GM23338 (cell line): ENCODE results near the gene STRIP1.

ENCODE experiments used
- EZH2 ChIP-seq: fragments of 200-600 bp; sonication (generic); IDR thresholded peaks from one replicate; pipeline ENCODE4 v1.8.0; 2017; ENCODE audit warnings: antibody characterized with exemption, mild to moderate bottlenecking, low read depth; ENCODE audit not compliant: unreplicated experiment
- TF ChIP-seq, protein P1 (sequence below): IDR thresholded peaks from one replicate; pipeline ENCODE4 v1.6.1; 2018; ENCODE audit warnings: antibody characterized with exemption; ENCODE audit not compliant: unreplicated experiment

GRCh38 chr1:109990302-109990653, 44.1 kb upstream of the STRIP1 start:
- TF ChIP-seq, protein P1, sequence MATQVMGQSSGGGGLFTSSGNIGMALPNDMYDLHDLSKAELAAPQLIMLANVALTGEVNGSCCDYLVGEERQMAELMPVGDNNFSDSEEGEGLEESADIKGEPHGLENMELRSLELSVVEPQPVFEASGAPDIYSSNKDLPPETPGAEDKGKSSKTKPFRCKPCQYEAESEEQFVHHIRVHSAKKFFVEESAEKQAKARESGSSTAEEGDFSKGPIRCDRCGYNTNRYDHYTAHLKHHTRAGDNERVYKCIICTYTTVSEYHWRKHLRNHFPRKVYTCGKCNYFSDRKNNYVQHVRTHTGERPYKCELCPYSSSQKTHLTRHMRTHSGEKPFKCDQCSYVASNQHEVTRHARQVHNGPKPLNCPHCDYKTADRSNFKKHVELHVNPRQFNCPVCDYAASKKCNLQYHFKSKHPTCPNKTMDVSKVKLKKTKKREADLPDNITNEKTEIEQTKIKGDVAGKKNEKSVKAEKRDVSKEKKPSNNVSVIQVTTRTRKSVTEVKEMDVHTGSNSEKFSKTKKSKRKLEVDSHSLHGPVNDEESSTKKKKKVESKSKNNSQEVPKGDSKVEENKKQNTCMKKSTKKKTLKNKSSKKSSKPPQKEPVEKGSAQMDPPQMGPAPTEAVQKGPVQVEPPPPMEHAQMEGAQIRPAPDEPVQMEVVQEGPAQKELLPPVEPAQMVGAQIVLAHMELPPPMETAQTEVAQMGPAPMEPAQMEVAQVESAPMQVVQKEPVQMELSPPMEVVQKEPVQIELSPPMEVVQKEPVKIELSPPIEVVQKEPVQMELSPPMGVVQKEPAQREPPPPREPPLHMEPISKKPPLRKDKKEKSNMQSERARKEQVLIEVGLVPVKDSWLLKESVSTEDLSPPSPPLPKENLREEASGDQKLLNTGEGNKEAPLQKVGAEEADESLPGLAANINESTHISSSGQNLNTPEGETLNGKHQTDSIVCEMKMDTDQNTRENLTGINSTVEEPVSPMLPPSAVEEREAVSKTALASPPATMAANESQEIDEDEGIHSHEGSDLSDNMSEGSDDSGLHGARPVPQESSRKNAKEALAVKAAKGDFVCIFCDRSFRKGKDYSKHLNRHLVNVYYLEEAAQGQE, result no peak
- TF ChIP-seq EZH2, result no peak
